Naive thymus-derived CD4-positive, alpha-beta T cell (primary cell): ENCODE data around the gene CNN2. TPM values are rescaled to one million over a fixed set of nuclear protein-coding genes. Genes with fewer than 3 reads are reported as not detected.
A peak's percentile ranks its signal among the peaks of the same experiment; 100 is the strongest.

Experiments
- ATAC-seq: fragments of 150-1000 bp; cut with Tn5 transposase; 2 replicates; pipeline ENCODE4 v1.10.0; 2021; ENCODE audit warnings: mild to moderate bottlenecking, moderate library complexity
- CTCF ChIA-PET: fragments of 350-600 bp; sonication (Branson Sonifier 250); formaldehyde crosslinking; loops from one replicate; lab custom pipeline; 2021; ENCODE audit warnings: antibody characterized with exemption; lab: Charles Lee
- POLR2A ChIA-PET: fragments of 350-600 bp; sonication (Branson Sonifier 250); formaldehyde crosslinking; loops from one replicate; lab custom pipeline; 2021; ENCODE audit warnings: antibody characterized with exemption, inconsistent platforms; lab: Charles Lee
- DNase-seq, 9 donors: peaks; one replicate each; pipeline versions ENCODE4 v3.0.0 to v3.0.0-alpha.2; 2020 to 2022; ENCODE audit warnings: mixed read lengths in 1 of 9
- H3K27ac ChIP-seq: one replicate; pipeline ENCODE4 v1.7.0; 2013; ENCODE audit warnings: mild to moderate bottlenecking, low read depth, low read length, moderate library complexity
- H3K27me3 ChIP-seq, 2 donors: one replicate each; pipeline ENCODE4 v1.7.0; 2013; ENCODE audit warnings: low read length in 2 of 2, mild to moderate bottlenecking in 2 of 2, moderate library complexity in 2 of 2; ENCODE audit not compliant: control insufficient read depth in 2 of 2, insufficient read depth in 2 of 2
- H3K36me3 ChIP-seq, 3 experiments: 1 replicate in 2 of 3; 2 replicates in 1 of 3; pipeline ENCODE4 v1.7.0; 2013; ENCODE audit warnings: low read length in 3 of 3, mild to moderate bottlenecking in 3 of 3, moderate library complexity in 1 of 3; ENCODE audit not compliant: insufficient read depth in 3 of 3, control insufficient read depth in 2 of 3
- H3K4me1 ChIP-seq, 2 donors: one replicate each; pipeline ENCODE4 v1.7.0; 2013; ENCODE audit warnings: low read length in 2 of 2, mild to moderate bottlenecking in 2 of 2, moderate library complexity in 1 of 2; ENCODE audit not compliant: control insufficient read depth in 2 of 2, insufficient read depth in 2 of 2
- H3K4me3 ChIP-seq: 2 replicates; pipeline ENCODE4 v1.7.0; 2013; ENCODE audit warnings: mild to moderate bottlenecking, low read length
- H3K9me3 ChIP-seq, 3 experiments: 1 replicate in 2 of 3; 2 replicates in 1 of 3; pipeline ENCODE4 v1.7.0; 2013; ENCODE audit warnings: low read length in 3 of 3; ENCODE audit not compliant: control insufficient read depth in 2 of 3
- H3K27ac Mint-ChIP-seq, 9 donors: one replicate each; pipeline ENCODE4 v1.8.0; 2020 to 2022; ENCODE audit warnings: mixed read lengths in 9 of 9, mild to moderate bottlenecking in 8 of 9, moderate library complexity in 5 of 9, inconsistent platforms in 2 of 9
- H3K27me3 Mint-ChIP-seq, 5 donors: one replicate each; pipeline ENCODE4 v1.8.0; 2021 to 2022; ENCODE audit warnings: mixed read lengths in 5 of 5, mild to moderate bottlenecking in 1 of 5
- H3K36me3 Mint-ChIP-seq, 5 donors: one replicate each; pipeline ENCODE4 v1.8.0; 2020 to 2022; ENCODE audit warnings: mixed read lengths in 5 of 5, mild to moderate bottlenecking in 3 of 5, inconsistent platforms in 1 of 5
- H3K4me1 Mint-ChIP-seq, 7 donors: one replicate each; pipeline ENCODE4 v1.8.0; 2020 to 2022; ENCODE audit warnings: mixed read lengths in 7 of 7, mild to moderate bottlenecking in 3 of 7, inconsistent platforms in 1 of 7
- H3K4me3 Mint-ChIP-seq, 10 donors: one replicate each; pipeline ENCODE4 v1.8.0; 2020 to 2022; ENCODE audit warnings: mild to moderate bottlenecking in 10 of 10, mixed read lengths in 10 of 10, moderate library complexity in 6 of 10, inconsistent platforms in 2 of 10
- H3K9me3 Mint-ChIP-seq, 11 donors: one replicate each; pipeline ENCODE4 v1.8.0; 2020 to 2022; ENCODE audit warnings: mixed read lengths in 11 of 11, mild to moderate bottlenecking in 4 of 11, inconsistent platforms in 1 of 11, moderate library complexity in 1 of 11
- intact Hi-C, 2 donors: fragments of 100-400 bp; cut with micrococcal nuclease; formaldehyde crosslinking; loops; one replicate each; pipeline ENCODE4 v1.15.1; 2023
- polyA plus RNA-seq, 2 donors: library from polyadenylated mRNA; unstranded; fragments of 300-500 nt; fragmentation: Illumina TruSeq; gene quantifications; one replicate each; pipeline ENCODE4 v1.2.3, GENCODE V29; 2021
- total RNA-seq, 6 experiments: library from RNA in 5 of 6; stranded (reverse) in 5 of 6; gene quantifications; 1 replicate in 5 of 6; 2 replicates in 1 of 6; pipeline ENCODE4 v1.2.3 and lab custom pipeline; 2021 to 2026

CNN2 gene
- total and polyA plus RNA-seq, 7 experiments from 2014 or later = 234 to 704 (median 326) TPM

DNA sequence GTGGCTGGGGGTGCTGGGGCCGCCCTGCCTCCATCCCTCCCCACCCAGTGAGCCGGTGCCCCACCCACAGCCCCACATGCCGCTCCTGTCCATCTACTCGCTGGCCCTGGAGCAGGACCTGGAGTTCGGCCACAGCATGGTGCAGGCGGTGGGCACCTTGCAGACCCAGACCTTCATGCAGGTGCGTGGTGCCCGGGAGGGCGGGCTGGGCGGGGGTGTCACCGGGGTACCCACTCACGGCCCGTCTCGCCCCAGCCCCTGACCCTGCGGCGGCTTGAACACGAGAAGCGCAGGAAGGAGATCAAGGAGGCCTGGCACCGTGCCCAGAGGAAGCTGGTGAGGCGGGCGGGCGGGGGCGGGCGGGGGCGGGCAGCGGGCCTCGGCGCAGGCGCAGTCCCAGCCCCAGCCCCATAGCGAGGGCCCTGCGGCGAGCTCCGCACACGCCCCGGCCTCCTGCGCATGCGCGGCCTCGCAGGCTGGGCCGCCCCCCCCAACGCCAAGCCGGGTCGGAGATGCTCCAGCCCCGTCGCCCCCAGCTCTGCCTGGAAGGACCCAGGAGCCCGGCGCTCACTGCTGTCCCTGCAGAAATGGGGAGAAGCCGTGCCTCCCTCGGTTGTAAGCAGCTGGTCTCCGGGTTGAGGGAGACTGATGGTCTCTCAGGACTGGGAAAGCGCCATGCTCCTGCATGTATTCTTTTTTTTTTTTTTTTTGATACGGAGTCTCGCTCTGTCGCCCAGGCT, 48.3 kb downstream of the CNN2 start:
- Histone ChIP-seq H3K4me1 (peaks cover 67 to 72% of the 10 kb centered on the region in 2 donors), H3K9me3 (no peaks in the 10 kb centered on the region), H3K36me3 (peaks cover 24 to 56% (median 44%) of the 10 kb centered on the region in 3 experiments), H3K27me3 (no peaks in the 10 kb centered on the region), H3K4me3 (peak overlapping the region; percentile 68), H3K27ac (peak overlapping the region; percentile 92)
- intact Hi-C loops = loop anchor here in 1 of 2 donors (5.0 kb wide), 1 partner anchor 37 kb away; no protein-coding TSS in a partner anchor
- Mint-ChIP-seq H3K27me3 (no peaks in the 10 kb centered on the region), H3K4me1 (peaks cover 27 to 53% (median 43%) of the 10 kb centered on the region in 7 donors), H3K36me3 (peaks cover 5 to 50% (median 26%) of the 10 kb centered on the region in 5 donors), H3K27ac (peak overlapping the region; percentile 91 to 100 (median 99)), H3K9me3 (peaks cover 0 to 5% (median 0%) of the 10 kb centered on the region in 11 donors), H3K4me3 (peak overlapping the region; percentile 80 to 97 (median 89))
- ATAC-seq (peak; percentile 61), DNase-seq (peak; percentile 81 to 95 (median 93))
- POLR2A ChIA-PET = interaction anchor here (0.6 to 38.6 kb wide), 11 partner anchors 2 to 1018 kb away, joined by 3 to 2022 read pairs (median 7); partner anchors contain the start of genes ABCA7, ARHGAP45, CIRBP and CNN2
- CTCF ChIA-PET = interaction anchor here (0.5 to 8.7 kb wide), 6 partner anchors 8 to 45 kb away, joined by 3 to 68 read pairs (median 7); partner anchors contain the start of gene ARHGAP45

DNA sequence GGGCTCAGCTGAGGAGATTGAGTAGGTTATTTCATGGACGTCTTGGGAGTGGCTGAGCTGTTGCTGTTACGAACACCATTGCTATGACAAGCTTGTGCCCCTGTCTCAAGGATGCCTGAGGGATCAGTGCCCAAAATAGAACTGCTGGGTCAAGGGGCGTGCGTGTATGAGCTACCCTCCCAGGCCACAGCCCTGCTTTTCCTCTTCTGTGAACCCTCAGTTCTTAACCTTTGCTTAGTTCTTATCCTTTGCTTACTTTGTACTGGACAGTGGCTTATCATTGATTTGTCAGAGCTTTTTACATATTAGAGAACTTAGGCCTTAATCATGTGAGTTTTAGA, 49.6 kb downstream of the CNN2 start:
- peaks cover 34 to 63% (median 50%) of the 10 kb centered on the region in 3 experiments for H3K36me3 ChIP-seq
- H3K4me3 ChIP-seq = peak overlapping the region; percentile 68
- peak in 2 of 9 donors; percentile 28 to 33 for DNase-seq

DNA sequence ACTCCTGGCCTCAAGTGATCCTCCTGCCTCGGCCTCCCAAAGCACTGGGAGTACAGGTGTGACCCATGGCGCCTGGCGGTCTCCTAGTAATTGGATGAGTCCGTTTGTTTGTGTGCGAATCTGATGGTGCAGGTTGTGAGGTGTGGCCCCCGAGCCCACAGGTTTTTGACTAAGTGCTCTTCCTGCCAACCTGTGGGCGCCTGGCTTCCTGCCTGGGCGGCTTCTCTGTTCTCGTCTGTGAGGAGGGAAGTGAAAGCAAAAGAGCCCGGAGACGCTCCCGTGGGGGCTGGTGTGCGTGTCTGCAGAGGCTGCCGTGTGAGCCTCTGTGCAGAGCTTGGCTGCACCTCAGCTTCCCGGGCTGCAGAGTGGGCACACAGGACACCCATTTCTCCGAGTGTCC, 50.5 kb downstream of the CNN2 start:
- Histone ChIP-seq H3K9me3 (no peaks in the 10 kb centered on the region), H3K27me3 (no peaks in the 10 kb centered on the region), H3K4me1 (peaks cover 75 to 80% of the 10 kb centered on the region in 2 donors), H3K36me3 (peaks cover 38 to 67% (median 53%) of the 10 kb centered on the region in 3 experiments), H3K27ac (peak overlapping the region; percentile 92), H3K4me3 (peak overlapping the region; percentile 87)
- Mint-ChIP-seq H3K36me3 (peaks cover 2 to 52% (median 25%) of the 10 kb centered on the region in 5 donors), H3K27me3 (no peaks in the 10 kb centered on the region), H3K4me1 (peaks cover 26 to 64% (median 51%) of the 10 kb centered on the region in 7 donors), H3K9me3 (peaks cover 0 to 8% (median 0%) of the 10 kb centered on the region in 11 donors), H3K27ac (peak overlapping the region; percentile 91 to 100 (median 99)), H3K4me3 (peak overlapping the region; percentile 82 to 97 (median 91))
- peak; percentile 69 to 97 (median 96) for DNase-seq
- peak; percentile 81 for ATAC-seq
- intact Hi-C loops = loop anchor here (1.0 to 5.0 kb wide), 7 partner anchors 8 to 172 kb away; partner anchors contain the start of genes ARHGAP45 (in 1 of the 2), MIDN (in 1 of the 2), POLR2E (in 1 of the 2) and RNU6-2 (in 1 of the 2)
- POLR2A ChIA-PET = interaction anchor here (0.6 to 38.6 kb wide), 10 partner anchors 4 to 412 kb away, joined by 4 to 2022 read pairs (median 8); partner anchors contain the start of genes ABCA7, ARHGAP45, CIRBP and CNN2
- CTCF ChIA-PET = interaction anchor here (0.6 to 8.7 kb wide), 5 partner anchors 11 to 176 kb away, joined by 3 to 68 read pairs (median 4); partner anchors contain the start of genes ARHGAP45 and RNU6-2

More for the DNA sequence above, 49.6 kb downstream of the CNN2 start:
- Mint-ChIP-seq H3K9me3 (peaks cover 0 to 7% (median 0%) of the 10 kb centered on the region in 11 donors), H3K27me3 (no peaks in the 10 kb centered on the region), H3K4me1 (peaks cover 30 to 62% (median 51%) of the 10 kb centered on the region in 7 donors), H3K36me3 (peaks cover 5 to 52% (median 28%) of the 10 kb centered on the region in 5 donors), H3K27ac (peak overlapping the region; percentile 91 to 100 (median 99)), H3K4me3 (peak overlapping the region; percentile 80 to 97 (median 89))
- no peaks in the 10 kb centered on the region for H3K9me3 ChIP-seq
- H3K27ac ChIP-seq = peak overlapping the region; percentile 92
- H3K4me1 ChIP-seq = peaks cover 72 to 75% of the 10 kb centered on the region in 2 donors
- ChIA-PET CTCF (interaction anchor here (0.7 to 8.7 kb wide), 8 partner anchors 9 to 55 kb away, joined by 3 to 68 read pairs (median 5); partner anchors contain the start of genes ARHGAP45 and RNU6-2), POLR2A (interaction anchor here (0.8 to 38.6 kb wide), 11 partner anchors 3 to 212 kb away, joined by 3 to 2022 read pairs (median 4); partner anchors contain the start of genes ABCA7, ARHGAP45, CIRBP and CNN2)
- no peaks in the 10 kb centered on the region for H3K27me3 ChIP-seq
- ATAC-seq = no peak
- intact Hi-C loops = loop anchor here (2.0 to 5.0 kb wide), 3 partner anchors 19 to 173 kb away; partner anchors contain the start of genes MIDN (in 1 of the 2) and POLR2E (in 1 of the 2)

DNA sequence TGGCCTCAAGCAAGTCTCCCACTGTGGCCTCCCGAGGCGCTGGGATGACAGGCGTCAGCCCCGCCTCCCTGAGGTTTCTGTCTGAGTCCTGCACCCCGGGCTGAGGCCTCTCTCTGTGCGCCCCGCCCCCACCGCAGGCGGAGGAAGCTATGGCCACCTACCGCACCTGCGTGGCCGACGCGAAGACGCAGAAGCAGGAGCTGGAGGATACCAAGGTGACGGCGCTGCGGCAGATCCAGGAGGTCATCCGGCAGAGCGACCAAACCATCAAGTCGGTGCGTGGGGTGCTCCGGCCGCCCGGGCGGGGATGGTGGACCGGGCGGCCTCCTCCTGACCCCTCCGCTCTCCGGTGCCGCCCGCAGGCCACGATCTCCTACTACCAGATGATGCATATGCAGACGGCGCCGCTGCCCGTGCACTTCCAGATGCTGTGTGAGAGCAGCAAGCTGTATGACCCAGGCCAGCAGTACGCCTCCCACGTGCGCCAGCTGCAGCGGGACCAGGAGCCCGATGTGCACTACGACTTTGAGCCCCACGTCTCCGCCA, 53.2 kb downstream of the CNN2 start:
- Mint-ChIP-seq H3K4me3 (peak overlapping the region; percentile 82 to 97 (median 91)), H3K27ac (peak overlapping the region; percentile 78 to 100 (median 91)), H3K36me3 (peaks cover 0 to 45% (median 20%) of the 10 kb centered on the region in 5 donors), H3K9me3 (peaks cover 0 to 11% (median 0%) of the 10 kb centered on the region in 11 donors), H3K27me3 (no peaks in the 10 kb centered on the region), H3K4me1 (peaks cover 21 to 56% (median 50%) of the 10 kb centered on the region in 7 donors)
- H3K36me3 ChIP-seq = peaks cover 43 to 69% (median 48%) of the 10 kb centered on the region in 3 experiments
- POLR2A ChIA-PET = interaction anchor here (0.6 to 38.6 kb wide), 8 partner anchors 7 to 439 kb away, joined by 3 to 2022 read pairs (median 74); partner anchors contain the start of genes ABCA7, ARHGAP45, CNN2 and GPX4
- H3K4me1 ChIP-seq = peaks cover 53 to 60% of the 10 kb centered on the region in 2 donors
- H3K27me3 ChIP-seq = no peaks in the 10 kb centered on the region
- DNase-seq = peak in 5 of 9 donors; percentile 42 to 78 (median 47)
- intact Hi-C loops = loop anchor here in 1 of 2 donors (5.0 kb wide), 1 partner anchor 42 kb away; no protein-coding TSS in a partner anchor
- H3K9me3 ChIP-seq = no peaks in the 10 kb centered on the region
- H3K4me3 ChIP-seq = peak overlapping the region; percentile 60
- no peak for ATAC-seq
- CTCF ChIA-PET = interaction anchor here (1.6 to 8.7 kb wide), 3 partner anchors 11 to 21 kb away, joined by 3 to 68 read pairs (median 11); partner anchors contain the start of gene ARHGAP45
- H3K27ac ChIP-seq = peak overlapping the region; percentile 92

DNA sequence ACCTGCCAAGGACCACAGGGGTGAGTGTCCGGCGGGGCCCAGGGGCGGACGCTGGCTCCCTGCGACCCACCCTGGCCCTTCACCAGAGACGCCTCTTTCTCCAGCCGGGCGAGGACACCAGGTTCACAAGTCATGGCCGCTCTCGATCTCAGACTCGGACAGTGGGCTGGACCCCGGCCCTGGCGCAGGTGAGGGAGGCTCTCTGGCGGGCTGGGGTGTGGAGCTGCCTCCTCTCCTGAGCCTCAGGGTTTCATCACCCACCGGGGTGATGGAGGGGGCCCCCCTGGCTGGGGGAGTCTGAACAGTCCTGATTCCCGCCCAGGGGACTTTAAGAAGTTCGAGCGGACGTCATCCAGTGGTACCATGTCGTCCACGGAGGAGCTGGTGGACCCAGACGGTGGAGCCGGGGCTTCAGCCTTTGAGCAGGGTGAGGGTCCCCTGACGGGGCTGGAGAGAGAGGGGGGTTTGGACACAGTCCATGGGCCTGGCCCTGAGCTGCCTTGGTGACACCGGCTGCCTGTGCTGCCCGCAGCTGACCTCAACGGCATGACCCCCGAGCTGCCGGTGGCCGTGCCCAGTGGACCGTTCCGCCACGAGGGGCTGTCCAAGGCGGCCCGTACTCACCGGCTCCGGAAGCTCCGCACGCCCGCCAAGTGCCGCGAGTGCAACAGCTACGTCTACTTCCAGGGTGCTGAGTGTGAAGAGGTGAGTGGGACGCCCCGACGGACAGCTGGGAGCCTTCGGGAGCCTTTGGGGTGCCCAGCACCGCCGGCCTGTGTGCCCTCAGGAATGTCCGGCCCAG, 54.2 kb downstream of the CNN2 start:
- ChIA-PET POLR2A (interaction anchor here (0.6 to 38.6 kb wide), 8 partner anchors 8 to 439 kb away, joined by 3 to 2022 read pairs (median 74); partner anchors contain the start of genes ABCA7, ARHGAP45, CIRBP and CNN2), CTCF (interaction anchor here (2.4 to 8.7 kb wide), 2 partner anchors 10 to 14 kb away, joined by 11 to 68 read pairs; partner anchors contain the start of gene ARHGAP45)
- no peaks in the 10 kb centered on the region for H3K9me3 ChIP-seq
- H3K4me1 Mint-ChIP-seq = peaks cover 28 to 62% (median 54%) of the 10 kb centered on the region in 7 donors
- peak overlapping the region; percentile 33 to 97 (median 90) for H3K4me3 Mint-ChIP-seq
- H3K36me3 Mint-ChIP-seq = peaks cover 5 to 50% (median 22%) of the 10 kb centered on the region in 5 donors
- DNase-seq (peak in 1 of 9 donors; percentile 9), ATAC-seq (no peak)
- peak overlapping the region; percentile 23 to 100 (median 91) for H3K27ac Mint-ChIP-seq
- no peak overlapping the region for H3K4me3 ChIP-seq
- no peaks in the 10 kb centered on the region for H3K27me3 Mint-ChIP-seq
- intact Hi-C loops = no loop called here
- no peaks in the 10 kb centered on the region for H3K27me3 ChIP-seq
- H3K4me1 ChIP-seq = peaks cover 46 to 52% of the 10 kb centered on the region in 2 donors
- H3K9me3 Mint-ChIP-seq = peaks cover 0 to 9% (median 0%) of the 10 kb centered on the region in 11 donors
- H3K36me3 ChIP-seq = peaks cover 42 to 77% (median 42%) of the 10 kb centered on the region in 3 experiments
- peak overlapping the region; percentile 92 for H3K27ac ChIP-seq
